Fibroblast of skin of right quadriceps (primary cell): ENCODE results near the gene ZFYVE16.
"Not testable (repeated sequence)": the region's sequence is repeated elsewhere in the genome, so short reads cannot be mapped to it uniquely, and the experiment has no call there.

Source experiments
- DNase-seq: peaks from one replicate; pipeline ENCODE4 v3.0.0-alpha.2; 2013

ZFYVE16 gene

DNA sequence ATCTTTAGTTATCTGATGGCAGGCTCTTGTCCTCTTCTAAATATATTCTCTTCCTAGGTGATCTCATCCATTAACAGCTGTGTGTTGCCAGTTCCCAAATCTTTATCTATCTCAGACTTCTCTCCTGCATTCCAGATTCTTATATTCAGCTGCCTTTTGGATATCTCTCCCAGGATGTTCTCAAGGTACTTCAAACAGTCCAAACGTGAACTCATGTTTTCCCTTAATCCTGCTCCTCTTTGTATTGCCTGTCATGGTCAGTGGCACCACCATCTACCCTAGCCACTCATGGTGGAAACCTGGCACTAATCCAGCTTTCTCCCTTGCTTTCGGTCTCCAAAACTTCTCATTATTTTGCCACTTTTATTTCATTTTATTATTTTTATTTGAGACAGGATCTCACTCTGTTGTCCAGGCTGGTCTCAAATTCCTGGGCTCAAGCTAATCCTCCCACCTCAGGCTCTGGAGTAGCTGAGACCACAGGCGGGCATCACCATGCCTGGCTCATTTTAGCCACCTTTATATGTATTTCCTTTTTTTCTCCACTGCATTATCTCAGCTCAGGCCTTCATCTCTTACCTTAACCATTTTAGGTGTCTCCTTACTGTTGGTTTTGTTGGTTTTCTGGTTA lies 3.8 kb downstream of the ZFYVE16 start:
- no peak for DNase-seq

DNA sequence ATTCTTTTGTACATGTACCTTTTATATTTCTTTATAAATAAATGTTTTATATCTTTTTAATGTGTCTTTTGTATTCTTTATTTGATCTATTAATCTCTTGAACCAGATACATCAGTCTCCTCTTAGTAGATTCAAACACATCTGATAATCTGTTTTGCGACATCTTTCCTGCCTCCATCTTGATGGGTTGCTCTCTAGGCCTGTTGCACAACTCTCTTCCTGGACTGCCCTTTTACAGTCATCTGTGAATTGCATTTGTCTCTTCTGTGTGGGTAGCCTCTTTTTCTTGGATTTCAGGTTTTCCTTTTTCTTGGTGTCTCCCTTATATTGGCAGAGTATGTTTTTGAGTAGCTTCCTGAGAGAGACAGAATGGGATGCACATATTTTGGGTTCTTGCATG lies 6.2 kb downstream of the ZFYVE16 start:
- peak; percentile 6 for DNase-seq

DNA sequence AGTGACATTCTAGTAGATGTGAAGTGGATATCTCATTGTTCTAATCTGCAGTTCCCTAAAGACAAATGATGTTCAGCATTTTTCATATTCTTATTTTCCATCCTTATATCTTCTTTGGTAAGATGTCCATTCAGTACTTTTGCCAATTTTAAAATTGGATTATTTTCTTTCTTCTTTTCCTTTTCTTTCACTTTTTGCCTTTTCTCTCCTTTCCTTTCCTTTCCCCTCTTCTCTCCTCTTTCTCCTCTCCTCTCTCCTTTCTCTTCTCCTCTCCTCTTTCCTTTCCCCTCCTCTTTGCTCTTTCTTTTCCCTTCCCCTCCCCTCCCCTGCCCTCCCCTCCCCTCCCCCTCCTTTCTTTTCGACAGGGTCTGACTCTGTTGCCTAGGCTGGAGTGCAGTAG lies 10.1 kb downstream of the ZFYVE16 start:
- no peak for DNase-seq

DNA sequence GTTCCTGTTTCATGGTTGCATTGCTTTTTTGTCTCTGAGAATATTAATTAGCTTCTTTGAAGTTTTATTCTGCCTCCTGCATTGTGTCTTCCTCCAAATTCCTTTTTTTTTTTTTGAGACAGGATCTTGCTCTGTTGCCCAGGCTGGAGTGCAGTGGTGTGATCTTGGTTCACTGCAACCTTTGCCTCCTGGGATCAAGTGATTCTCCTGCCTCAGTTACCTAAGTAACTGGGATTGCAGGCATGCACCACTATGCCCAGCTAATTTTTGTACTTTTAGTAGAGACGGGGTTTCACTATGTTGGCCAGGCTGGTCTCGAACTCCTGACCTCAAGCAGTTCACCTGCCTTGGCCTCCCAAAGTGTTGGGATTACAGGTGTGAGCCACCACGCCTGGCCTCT lies 16.5 kb downstream of the ZFYVE16 start:
- DNase-seq, result not testable (repeated sequence)

DNA sequence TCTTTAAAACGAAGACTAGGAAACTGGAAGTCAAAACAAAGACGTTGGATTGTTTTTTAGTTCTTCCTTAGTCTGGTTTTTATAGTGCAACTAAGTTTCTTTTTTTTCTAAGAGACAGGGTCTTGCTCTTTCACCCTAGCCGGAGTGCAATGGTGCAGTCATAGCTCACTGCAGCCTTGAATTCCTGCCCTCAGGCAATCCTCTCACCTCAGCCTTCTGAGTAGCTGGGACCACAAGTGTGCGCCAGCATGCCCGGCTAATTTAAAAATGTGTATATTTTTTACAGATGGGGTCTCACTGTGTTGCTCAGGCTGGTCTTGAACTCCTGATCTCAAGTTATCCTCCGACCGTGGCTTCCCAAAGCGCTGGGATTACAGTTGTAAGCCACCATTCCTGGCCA lies 27.6 kb downstream of the ZFYVE16 start:
- DNase-seq, result no peak

DNA sequence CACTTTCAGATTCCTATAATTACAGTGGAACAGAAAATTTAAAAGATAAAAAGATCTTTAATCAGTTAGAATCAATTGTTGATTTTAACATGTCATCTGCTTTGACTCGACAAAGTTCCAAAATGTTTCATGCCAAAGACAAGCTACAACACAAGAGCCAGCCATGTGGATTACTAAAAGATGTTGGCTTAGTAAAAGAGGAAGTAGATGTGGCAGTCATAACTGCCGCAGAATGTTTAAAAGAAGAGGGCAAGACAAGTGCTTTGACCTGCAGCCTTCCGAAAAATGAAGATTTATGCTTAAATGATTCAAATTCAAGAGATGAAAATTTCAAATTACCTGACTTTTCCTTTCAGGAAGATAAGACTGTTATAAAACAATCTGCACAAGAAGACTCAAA lies 29.5 kb downstream of the ZFYVE16 start:
- DNase-seq, result no peak

DNA sequence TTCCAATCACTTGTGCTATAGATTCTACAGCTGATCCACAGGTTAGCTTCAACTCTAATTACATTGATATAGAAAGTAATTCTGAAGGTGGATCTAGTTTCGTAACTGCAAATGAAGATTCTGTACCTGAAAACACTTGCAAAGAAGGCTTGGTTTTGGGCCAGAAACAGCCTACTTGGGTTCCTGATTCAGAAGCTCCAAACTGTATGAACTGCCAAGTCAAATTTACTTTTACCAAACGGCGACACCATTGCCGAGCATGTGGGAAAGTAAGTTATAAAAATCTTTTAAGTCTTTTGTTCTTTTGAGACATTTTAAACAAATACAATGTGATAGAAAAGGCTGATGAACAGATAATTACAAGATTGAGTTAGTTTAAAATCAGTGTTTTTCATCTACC lies 30.9 kb downstream of the ZFYVE16 start:
- DNase-seq, result no peak

DNA sequence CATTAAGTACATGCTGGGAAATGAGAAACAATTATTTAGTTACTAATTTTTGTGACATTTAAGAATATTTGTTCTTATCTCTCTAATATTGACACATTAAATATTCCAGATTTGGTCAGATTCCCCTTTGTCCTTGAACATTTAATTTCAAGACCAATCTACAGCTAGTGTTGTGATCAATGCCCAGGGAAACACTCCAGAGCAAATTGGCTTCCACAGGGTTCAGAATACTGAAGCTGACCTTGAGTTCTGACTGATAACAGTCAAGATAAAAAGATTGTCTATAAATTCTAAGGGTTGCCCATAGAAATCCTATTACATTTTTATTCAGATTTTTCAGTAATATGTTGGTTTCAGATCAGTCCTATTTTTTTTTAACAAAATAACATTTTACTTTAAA lies 31.3 kb downstream of the ZFYVE16 start:
- DNase-seq, result no peak

DNA sequence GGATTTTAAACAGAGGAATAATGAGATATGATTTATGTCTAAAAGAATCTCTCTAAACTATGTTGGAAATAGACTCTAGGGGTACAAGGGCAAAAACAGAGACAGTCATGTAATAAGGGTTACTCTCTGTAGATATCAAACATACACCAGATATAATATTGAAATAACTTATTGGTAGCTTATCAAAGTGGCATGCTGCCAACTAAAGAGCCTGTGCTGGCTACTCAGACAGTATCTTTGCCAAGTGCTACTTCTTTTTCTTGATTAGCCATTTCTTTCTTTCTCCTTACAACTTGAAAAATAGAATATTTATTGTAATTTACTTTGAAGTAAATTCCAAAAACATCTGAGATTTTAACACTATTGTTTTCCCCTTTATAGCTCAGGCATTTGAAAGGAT lies 34.9 kb downstream of the ZFYVE16 start:
- DNase-seq, result no peak

DNA sequence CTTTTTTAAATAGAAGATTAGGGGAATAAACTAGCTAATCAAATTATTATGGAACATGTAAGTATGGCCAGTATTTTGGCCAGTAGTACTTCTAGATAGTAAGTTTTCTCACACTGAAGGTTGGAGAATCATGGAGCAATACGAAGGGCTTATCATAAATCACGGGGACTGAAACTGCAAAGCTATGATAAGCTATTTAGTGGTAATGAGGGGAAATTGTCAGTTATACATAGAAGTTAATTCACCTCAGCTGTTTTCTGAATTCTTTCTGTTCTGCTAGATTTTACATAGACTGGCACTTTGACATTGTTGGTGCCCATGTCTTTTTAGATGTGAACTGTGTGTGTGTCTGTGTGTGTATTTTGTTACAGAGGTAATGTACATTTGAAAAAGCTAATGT lies 45.5 kb downstream of the ZFYVE16 start:
- DNase-seq, result no peak

DNA sequence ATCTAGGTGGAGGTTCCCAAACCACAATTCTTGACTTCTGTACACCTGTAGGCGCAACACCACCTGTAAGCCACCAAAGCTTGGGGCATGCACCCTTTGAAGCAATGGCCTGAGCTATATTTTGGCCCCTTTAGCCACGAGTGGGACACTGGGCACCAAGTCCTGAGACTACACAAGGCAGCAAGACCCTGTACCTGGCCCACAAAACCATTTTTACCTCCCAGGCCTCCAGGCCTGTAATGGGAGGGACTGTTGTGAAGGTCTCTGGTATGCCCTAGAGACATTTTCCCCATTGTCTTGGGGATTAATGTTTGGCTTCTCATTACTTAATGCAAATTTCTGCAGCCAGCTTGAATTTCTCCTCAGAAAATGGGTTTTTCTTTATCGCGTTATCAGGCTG lies 55.4 kb downstream of the ZFYVE16 start:
- DNase-seq, result no peak

DNA sequence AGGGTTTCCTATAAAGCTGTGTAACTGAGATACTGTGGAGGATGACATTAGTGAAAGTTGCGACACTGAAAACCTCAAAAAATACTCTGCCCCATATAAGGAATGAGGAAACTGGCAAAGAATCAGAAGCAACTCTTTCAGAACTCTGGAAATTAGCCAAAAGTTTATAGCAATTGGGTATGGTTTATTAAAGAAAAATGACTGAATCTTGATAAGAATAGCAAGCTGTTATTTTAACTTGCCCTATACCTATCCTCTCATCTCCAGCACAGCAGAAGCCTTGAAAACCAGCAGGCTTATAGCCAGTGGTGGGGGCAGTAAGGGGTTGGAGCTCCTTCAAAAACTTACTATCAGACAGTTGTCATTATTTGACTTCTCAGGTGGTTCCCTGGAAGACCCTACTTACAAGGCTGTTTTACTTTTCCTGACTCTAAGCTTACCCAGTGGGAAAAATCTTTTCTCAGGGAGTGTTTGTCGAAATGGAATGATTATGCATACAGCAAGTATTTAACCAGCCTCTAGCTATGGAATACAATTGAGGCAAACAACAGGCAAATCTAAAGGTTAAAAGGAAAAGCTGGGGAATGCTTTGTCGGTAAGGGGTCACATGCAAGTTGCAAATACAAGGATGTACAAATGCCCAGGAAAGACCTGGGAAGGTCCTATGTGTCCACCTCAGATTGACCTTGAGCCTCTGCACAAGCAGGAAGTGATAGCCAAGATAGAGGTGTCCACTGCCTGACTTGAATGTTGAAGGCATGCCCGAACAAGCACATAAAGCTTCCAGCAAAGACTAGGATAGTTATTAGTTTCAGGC lies 59.0 kb downstream of the ZFYVE16 start:
- peak; percentile 38 for DNase-seq

DNA sequence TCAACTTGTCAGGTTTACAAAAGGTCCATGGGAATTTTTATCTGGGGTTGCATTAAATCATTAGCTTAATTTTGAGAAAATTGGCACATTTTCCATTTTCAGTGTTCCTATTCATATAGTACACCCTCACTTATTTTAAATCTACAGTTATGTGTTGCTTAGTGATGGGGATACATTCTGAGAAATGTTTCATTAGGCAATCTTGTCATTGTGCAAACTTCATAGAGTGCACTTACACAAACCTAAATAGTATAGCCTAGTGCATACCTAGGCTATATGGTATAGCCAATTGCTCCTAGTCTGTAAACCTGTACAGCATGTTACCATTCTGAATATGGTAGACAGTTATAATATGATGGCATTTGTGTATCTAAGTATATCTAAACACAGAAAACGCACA lies 60.3 kb downstream of the ZFYVE16 start:
- DNase-seq, result no peak

DNA sequence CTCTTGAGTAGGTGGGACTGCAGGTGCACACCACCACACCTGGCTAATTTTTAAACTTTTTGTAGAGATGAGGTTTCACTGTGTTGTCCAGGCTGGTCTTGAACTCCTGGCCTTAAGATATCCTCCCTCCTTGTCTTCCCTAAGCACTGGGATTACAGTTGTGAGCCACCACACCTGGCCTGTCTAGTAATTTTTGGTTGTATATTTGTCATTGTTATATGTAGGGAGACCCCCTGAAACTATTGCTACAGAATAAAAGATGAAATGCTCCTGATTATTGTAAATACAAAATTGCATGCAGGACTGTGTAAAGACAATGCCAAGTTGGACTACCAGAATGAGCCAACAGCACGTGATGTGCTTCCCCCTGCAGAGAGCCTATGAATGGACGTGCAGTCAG lies 62.8 kb downstream of the ZFYVE16 start:
- DNase-seq, result not testable (repeated sequence)

DNA sequence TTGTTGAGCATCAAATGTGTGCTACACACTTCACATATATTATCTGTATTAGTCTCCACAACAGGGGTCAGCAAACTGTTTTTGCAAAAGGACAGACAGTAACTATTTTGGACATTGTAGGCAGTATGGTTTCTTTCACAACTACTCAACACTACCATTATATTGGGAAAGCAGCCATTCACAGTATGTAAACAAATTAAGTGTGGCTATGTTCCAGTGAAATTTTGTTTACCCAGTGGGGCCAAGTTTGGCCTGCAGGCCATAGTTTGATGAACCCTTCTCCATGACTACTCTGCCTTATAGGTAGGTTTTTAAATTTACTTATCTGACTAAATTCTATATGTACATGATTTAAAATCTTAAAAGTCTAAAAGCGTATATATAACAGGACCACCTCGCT lies 67.1 kb downstream of the ZFYVE16 start:
- no peak for DNase-seq

DNA sequence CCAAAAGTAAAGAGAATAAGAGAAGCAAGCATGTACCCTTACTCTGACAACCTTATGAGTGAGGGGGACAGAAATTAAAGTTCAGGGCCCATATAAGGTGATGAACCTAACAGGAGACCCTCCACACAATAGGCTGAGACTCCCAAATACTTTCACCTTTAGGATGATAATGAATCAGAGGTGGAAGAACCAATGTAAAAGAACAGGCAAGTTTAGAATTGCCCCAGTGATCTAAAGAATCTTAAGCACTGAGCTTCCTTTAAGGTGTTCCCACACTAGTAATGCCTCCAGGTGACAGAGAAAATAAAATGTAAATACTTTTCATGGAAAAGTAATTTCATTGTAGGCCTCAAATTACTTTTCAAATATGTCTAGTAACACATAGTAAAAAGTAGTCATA lies 71.8 kb downstream of the ZFYVE16 start:
- no peak for DNase-seq

DNA sequence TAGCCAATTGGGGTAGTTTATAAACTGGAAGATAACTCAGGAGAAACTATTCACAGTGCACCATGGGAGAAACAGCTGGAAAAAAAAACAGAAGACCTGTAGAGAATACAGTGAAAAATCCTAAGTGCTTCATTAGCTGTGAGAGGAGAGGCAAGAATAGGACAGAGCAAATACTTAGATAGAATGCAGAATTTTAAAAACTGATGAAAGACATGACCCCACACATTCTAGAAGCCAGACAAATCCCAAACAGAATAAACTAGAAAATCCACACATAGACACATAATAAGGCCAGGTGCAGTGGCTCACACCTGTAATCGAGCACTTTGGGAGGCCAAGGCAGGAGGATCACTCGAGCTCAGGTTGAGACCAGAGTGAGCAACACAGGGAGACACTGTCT lies 72.5 kb downstream of the ZFYVE16 start:
- no peak for DNase-seq

DNA sequence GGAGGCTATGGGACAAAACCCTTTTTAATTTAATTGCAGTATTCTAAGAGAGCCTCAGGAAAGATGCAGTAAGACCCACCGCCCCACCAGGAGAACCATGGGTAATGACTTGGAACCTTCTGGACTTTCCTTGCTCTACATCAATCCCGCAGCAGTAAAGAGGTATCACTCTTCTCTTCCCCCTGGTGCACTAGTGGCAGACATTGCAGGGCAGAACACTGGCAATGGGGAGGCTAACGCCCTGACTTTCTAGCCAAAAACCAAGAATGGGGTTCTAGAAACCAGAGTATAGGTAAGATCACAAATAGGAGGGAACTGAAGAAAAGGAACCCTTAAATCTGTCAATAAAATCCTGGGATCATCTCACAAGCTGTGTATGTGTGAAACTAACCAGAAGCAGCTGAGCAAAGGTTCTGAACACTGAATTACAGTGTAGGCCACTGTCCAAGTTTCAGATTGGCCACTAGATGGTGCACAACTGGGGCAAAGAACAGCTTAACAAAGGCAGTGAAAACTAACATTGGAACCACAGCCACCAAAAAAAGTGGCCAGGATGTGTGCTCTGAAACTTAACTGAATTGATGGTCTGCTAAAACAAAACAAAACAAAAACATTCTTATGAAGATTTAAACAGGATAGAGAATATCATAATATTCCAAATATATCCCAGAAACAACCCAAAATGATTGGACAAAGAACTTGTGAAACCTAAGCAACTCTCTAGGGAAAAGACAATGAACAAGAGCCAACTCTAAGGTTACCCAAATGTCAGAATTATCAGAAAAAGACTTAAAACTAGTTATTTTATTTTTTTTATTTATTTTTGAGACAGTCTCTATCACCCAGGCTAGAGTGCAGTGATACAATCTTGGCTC lies 73.4 kb downstream of the ZFYVE16 start:
- peak; percentile 55 for DNase-seq

DNA sequence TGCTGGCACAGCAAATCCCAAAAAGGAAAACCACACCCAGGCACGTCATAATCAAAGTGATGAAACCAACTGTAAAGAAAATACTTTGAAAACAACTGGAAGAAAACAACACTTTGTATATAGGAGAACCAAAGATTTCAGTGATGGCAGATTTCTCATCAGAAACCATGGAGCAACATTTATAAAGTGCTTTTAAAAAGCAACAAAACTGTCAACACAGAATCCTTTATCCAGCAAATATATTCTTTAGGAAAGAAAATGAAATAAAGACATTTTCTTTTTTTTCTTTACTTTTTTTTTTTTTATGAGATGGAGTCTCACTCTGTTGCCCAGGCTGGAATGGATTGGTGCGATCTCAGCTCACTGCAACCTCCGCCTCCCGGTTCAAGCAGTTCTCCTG lies 74.7 kb downstream of the ZFYVE16 start:
- no peak for DNase-seq

DNA sequence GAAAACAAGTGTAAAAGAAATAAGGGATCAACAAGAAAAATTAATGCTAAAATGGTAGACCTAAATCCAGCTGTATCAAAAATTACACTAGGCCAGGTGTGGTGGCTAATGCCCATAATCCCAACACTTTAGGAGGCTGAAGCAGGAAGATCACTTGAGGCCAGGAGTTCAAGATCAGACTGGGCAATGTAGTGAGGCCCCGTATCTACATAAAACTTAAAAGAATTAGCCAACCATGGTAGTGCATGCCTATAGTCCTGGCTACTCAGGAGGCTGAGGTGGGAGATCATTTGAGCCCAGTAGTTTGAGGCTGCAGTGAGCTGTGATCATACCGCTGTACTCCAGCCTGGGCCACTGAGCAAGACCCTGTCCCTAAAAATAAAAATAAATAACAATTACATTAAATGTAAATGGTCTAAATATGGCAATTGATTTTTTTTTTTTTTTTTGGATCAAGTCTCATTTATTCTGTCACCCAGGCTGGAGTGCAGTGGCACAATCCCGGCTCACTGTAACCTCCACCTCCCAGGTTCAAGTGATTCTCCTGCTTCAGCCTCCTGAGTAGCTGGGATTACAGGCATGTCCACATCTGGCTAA lies 75.9 kb downstream of the ZFYVE16 start:
- DNase-seq, result no peak

DNA sequence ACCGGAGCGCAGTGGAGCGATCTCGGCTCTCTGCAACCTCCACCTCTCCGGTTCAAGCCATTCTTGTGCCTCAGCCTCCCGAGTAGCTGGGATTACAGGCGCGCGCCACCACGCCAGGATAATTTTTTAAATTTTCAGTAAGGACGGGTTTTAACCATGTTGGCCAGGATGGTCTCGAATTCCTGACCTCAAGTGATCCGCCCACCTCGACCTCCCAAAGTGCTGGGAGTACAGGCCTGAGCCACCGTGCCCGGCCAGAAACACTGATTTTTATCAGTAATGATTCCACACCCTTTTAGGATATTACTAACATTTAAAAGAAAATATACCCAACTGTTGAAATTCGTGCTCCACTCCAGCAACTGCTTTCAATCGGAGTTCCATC lies 79.6 kb downstream of the ZFYVE16 start:
- DNase-seq, result no peak

DNA sequence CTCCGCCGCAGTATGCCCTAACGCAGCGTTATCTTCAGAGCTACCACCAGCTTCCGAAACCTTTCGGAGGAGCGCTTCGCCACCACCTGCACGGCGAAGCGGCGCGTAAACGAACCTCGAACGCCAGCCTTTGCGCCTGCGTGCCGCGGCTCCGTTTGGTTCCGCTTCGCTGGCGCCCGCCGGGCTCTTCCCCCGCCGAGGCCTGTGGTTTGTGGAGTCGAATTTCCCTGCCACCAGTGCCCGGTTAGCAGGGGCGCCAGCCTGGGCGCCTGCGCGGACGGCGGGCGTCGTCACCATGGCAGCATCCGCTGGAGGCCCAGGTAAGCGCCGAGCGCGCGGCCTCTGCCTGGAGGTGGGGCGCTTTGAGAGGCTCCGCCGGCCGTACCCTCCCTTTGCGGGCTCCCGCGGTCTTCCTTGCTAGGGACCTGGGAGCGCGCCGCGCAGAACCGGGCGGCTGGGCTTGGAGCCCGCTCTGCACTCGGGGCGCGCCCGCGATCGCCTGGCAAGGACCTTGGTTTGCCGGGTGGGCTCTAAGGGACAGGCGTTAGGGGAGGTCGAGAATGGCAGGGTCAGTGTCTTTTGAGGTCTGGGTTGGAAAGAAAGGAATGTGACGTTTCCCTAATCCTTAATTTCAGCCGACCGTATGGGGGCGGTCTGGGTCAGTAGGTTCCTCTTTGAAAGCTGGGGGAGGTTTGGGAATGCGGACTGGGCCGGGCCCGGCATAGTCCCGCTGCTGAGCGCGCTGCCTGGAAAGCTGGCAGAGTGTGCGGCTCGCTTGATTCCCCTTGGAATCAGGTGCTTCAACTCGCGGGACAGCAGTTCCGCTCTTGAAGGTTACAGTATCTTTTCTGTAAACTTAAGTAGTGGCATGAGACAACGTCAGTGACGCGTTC lies 80.2 kb downstream of the ZFYVE16 start, which contains the start of gene FAM151B:
Gene FAM151B, plus strand, starts transcription at position 272 of the 893 bp plus-strand sequence. Its CDS starts 24 bp downstream, at position 296.
- peak; percentile 86 for DNase-seq
